ENCODE results near the gene IDH3B.

DNA sequence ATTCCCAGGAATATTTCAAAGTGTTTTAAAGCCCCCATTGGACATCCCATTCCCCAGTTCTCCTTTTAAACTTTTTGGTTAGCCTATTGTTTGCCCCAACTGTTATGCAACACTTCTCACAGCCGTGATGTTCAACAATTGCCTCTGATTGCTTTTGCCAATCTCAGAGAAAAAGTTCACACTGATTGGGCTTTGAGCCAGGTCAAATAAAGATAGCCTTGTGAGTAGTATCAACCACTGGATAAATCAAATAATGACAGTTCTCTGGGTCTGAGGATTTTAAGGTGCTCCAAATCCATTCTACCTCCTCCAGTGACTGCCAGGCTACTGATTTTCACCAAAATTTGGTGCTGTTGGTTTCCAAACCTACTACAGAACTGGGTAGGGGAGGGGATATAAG is 30.6 kb downstream of the IDH3B start:
- no peak for TF ChIP-seq POLR2A (IDR thresholded peaks at IDR 0.05)
- TF ChIP-seq, protein P1, sequence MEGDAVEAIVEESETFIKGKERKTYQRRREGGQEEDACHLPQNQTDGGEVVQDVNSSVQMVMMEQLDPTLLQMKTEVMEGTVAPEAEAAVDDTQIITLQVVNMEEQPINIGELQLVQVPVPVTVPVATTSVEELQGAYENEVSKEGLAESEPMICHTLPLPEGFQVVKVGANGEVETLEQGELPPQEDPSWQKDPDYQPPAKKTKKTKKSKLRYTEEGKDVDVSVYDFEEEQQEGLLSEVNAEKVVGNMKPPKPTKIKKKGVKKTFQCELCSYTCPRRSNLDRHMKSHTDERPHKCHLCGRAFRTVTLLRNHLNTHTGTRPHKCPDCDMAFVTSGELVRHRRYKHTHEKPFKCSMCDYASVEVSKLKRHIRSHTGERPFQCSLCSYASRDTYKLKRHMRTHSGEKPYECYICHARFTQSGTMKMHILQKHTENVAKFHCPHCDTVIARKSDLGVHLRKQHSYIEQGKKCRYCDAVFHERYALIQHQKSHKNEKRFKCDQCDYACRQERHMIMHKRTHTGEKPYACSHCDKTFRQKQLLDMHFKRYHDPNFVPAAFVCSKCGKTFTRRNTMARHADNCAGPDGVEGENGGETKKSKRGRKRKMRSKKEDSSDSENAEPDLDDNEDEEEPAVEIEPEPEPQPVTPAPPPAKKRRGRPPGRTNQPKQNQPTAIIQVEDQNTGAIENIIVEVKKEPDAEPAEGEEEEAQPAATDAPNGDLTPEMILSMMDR (IDR thresholded peaks at IDR 0.05): no peak
